ENCODE results near the gene USF3. TPM values are rescaled to one million over a fixed set of nuclear protein-coding genes. Genes with fewer than 3 reads are reported as not detected.

The USF3 gene, protein sequence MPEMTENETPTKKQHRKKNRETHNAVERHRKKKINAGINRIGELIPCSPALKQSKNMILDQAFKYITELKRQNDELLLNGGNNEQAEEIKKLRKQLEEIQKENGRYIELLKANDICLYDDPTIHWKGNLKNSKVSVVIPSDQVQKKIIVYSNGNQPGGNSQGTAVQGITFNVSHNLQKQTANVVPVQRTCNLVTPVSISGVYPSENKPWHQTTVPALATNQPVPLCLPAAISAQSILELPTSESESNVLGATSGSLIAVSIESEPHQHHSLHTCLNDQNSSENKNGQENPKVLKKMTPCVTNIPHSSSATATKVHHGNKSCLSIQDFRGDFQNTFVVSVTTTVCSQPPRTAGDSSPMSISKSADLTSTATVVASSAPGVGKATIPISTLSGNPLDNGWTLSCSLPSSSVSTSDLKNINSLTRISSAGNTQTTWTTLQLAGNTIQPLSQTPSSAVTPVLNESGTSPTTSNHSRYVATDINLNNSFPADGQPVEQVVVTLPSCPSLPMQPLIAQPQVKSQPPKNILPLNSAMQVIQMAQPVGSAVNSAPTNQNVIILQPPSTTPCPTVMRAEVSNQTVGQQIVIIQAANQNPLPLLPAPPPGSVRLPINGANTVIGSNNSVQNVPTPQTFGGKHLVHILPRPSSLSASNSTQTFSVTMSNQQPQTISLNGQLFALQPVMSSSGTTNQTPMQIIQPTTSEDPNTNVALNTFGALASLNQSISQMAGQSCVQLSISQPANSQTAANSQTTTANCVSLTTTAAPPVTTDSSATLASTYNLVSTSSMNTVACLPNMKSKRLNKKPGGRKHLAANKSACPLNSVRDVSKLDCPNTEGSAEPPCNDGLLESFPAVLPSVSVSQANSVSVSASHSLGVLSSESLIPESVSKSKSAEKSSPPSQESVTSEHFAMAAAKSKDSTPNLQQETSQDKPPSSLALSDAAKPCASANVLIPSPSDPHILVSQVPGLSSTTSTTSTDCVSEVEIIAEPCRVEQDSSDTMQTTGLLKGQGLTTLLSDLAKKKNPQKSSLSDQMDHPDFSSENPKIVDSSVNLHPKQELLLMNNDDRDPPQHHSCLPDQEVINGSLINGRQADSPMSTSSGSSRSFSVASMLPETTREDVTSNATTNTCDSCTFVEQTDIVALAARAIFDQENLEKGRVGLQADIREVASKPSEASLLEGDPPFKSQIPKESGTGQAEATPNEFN (N-terminal part only)
- 10 to 100 TPM; 13.0 to 14.5 TPM for total RNA-seq
- long read RNA-seq, partial matches to known transcripts: 0 of 4 reads
- long read RNA-seq, other reads (novel, unspliced or antisense): 4 of 4 reads

- peak; percentile 89 to 92 for ATAC-seq
- intact Hi-C loops (cut with DNase I): loop anchor here in 1 of 2 donors (5.0 kb wide), 1 partner anchor 51 kb away; the partner anchor contains the start of genes ATP6V1A and NAA50
- peak; percentile 80 for DNase-seq
Measured at GRCh38 chr3:113695786-113696645, at the start of gene USF3. TSS of gene USF3 (minus strand) at chr3:113696642. CDS start at chr3:113674878, 21,764 bp downstream.

GRCh38 chr3:113745756-113746547 is 49.5 kb upstream of the USF3 start, which contains the start of gene NAA50:
TSS of gene NAA50 (minus strand) at chr3:113746249. CDS start at chr3:113745949, 300 bp downstream.
- ATAC-seq (peak; percentile 95 to 96), DNase-seq (peak; percentile 96)
- intact Hi-C loops (cut with DNase I): loop anchor here in 1 of 2 donors (5.0 kb wide), 1 partner anchor 49 kb away; the partner anchor contains the start of gene USF3

DNA sequence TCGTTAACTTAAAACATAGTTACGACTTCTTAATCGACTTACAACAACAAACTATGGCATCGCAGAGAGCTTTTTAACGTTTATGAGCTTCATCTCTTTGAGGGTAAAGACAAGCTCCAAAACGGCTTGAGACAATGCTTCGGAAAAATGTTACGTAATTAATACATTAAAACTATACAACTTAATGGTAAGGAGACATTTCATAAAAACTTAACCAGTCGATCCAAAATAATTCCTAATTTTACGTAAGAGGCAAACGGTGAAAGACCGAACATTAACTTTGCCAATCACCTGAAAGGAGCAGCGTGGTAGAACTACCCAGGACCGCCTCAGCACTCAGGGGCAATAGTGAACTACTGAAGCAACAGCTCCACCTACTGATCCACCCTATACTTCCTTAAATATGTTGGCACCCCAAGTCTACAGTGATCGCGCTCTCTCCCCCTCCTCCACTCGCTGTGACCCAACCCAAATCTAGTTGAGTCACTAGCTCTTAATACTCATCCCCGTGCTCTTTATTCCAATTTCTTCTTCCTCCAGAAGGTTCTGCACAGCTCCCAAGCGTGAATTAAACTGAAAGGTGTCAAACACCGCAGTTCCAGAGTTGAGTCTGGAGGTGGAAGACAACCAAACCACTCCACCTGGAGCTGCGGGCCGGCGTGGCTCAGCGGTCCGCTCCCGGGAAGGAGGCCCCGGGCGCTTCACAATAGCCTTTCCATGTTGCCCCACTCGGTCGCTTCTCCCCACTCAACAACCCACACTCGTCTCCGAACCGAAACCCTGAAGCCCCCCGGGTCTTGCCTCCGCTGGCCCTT is 48.7 kb upstream of the USF3 start:
- intact Hi-C loops (cut with DNase I): loop anchor here in 1 of 2 donors (5.0 kb wide), 2 partner anchors 48 to 248 kb away; partner anchors contain the start of gene USF3
- ATAC-seq (peak; percentile 67 to 78), DNase-seq (peak; percentile 64)

- no peak for ATAC-seq
- intact Hi-C loops (cut with DNase I): loop anchor here in 1 of 2 donors (5.0 kb wide), 1 partner anchor 246 kb away; no protein-coding TSS in a partner anchor
Measured at GRCh38 chr3:113743006-113743630, 46.7 kb upstream of the USF3 start.

DNA sequence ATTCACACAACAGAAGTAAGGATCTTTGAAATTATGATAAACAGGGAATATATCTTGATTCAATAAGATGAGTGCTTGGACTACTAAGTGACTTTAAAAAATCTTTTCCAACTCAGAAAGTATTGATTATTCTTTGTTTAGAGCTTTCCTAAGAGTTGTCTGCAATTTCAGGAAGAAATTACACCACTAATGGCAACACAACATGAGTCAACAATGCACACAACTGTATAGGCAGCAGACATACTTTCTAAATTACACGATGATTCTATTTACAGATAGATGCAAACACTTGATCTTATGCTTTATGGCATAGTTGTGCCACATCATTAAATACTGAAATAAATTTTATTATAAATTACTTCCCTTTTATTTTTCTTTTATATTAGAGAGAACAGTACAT is 45.2 kb upstream of the USF3 start:
- no peak for ATAC-seq
- intact Hi-C loops (cut with DNase I): loop anchor here in 1 of 2 donors (5.0 kb wide), 1 partner anchor 244 kb away; no protein-coding TSS in a partner anchor

More at GRCh38 chr3:113743006-113743630, 46.7 kb upstream of the USF3 start:
- no peak for DNase-seq

DNA sequence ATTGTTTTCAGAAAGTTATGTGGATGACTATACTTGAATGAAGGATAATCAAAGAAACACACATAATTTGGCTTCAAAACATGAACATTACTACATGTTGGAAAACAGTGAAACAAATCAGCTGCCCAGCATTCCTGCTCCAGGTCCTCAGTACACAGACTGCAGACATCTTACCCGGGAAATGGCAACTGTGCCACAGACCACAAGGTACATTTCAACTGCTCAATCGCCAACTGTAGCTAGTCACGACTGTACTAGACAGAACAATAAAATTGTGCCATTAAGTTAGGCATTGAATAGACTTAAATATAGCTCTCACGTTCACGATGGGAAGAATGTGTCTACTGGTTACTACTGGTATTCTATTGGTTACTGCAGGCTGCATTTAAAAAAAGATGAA is 44.6 kb upstream of the USF3 start:
- intact Hi-C loops (cut with DNase I): loop anchor here in 1 of 2 donors (5.0 kb wide), 1 partner anchor 244 kb away; no protein-coding TSS in a partner anchor
- no peak for ATAC-seq
- no peak for DNase-seq

More for the DNA sequence above, 45.2 kb upstream of the USF3 start:
- DNase-seq: no peak

DNA sequence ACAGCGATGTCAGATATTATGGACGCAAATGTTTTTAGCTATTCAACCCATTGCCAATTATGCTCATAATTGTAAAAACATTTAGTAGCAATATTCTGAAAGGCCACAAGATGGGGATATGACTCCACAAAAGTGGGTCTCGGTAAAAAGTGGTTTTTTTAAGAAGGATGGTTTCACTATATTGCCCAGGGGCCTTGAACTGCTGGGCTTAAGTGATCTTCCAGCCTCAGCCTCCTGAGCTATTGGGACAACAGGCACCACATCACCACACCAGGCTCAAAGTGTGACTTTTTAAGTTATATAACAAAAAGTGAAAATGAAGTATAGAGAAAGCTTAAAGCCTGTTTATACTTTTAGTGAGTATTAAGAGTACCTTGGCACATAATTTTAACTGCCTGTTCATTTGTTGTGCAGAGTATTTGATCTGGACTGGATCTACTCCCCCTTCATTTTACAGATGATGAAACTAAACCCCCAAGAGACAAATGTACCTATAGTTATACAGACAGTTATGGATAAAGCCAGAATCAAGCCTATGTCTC is 40.2 kb upstream of the USF3 start:
- no peak for DNase-seq
- ATAC-seq: peak; percentile 76 to 82
- intact Hi-C loops (cut with DNase I): loop anchor here in 1 of 2 donors (10.0 kb wide), 2 partner anchors 108 to 318 kb away; partner anchors contain the start of genes CCDC191 and QTRT2

GRCh38 chr3:113731694-113732093 is 35.3 kb upstream of the USF3 start:
- ATAC-seq (no peak), DNase-seq (no peak)
- intact Hi-C loops (cut with DNase I): loop anchor here in 1 of 2 donors (10.0 kb wide), 2 partner anchors 113 to 323 kb away; partner anchors contain the start of genes CCDC191 and QTRT2

- intact Hi-C loops (cut with DNase I): loop anchor here in 1 of 2 donors (10.0 kb wide), 2 partner anchors 114 to 324 kb away; partner anchors contain the start of genes CCDC191 and QTRT2
- ATAC-seq: no peak
- DNase-seq: no peak
Measured at GRCh38 chr3:113730550-113730949, 34.1 kb upstream of the USF3 start.

GRCh38 chr3:113728661-113729060 is 32.2 kb upstream of the USF3 start:
- DNase-seq (no peak), ATAC-seq (no peak)
- intact Hi-C loops (cut with DNase I): no loop called here

GRCh38 chr3:113721636-113722035 is 25.2 kb upstream of the USF3 start:
- DNase-seq (no peak), ATAC-seq (no peak)
- intact Hi-C loops (cut with DNase I): no loop called here

DNA sequence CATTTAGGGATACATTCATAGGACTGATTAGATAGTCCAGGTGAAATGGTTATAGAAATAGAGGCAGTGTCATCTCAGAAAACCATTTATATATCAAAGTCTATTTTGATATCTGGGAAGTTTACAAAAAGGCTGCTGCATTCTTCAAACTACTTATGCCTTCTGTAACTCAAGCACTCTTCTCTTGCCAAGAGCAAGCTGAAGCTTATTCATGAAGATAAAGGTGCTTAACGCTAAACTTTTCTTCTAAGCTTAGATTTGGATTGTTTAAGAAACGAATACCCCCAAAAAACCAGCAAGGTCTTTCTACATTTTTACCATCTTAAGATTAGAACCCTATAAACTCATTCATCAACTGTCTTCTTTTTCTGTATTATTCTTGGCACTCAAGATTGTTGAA is 23.3 kb upstream of the USF3 start:
- DNase-seq (no peak), ATAC-seq (no peak)
- intact Hi-C loops (cut with DNase I): no loop called here

GRCh38 chr3:113719294-113719693 is 22.9 kb upstream of the USF3 start:
- ATAC-seq (peak in 1 of 2 donors; percentile 72), DNase-seq (no peak)
- intact Hi-C loops (cut with DNase I): no loop called here

- intact Hi-C loops (cut with DNase I): no loop called here
- no peak for ATAC-seq
- DNase-seq: no peak
Measured at GRCh38 chr3:113717818-113718217, 21.4 kb upstream of the USF3 start.

GRCh38 chr3:113717308-113717707 is 20.9 kb upstream of the USF3 start:
- ATAC-seq (peak in 1 of 2 donors; percentile 15), DNase-seq (no peak)
- intact Hi-C loops (cut with DNase I): no loop called here
